HepG2 (cell line): ENCODE results near the gene CKS2. TPM values are rescaled to one million over a fixed set of nuclear protein-coding genes. Genes with fewer than 3 reads are reported as not detected.

Experiments
- BHLHE40 ChIP-seq: IDR thresholded peaks from 2 replicates; pipeline ENCODE4 v1.6.1; 2011; ENCODE audit warnings: low read length, improper control_type of control experiment
- CHD2 ChIP-seq: IDR thresholded peaks from 2 replicates; pipeline ENCODE4 v1.6.1; 2011; ENCODE audit warnings: low read depth, low read length, improper control_type of control experiment
- EP300 ChIP-seq, 3 experiments: sonication (generic) in 1 of 3; formaldehyde crosslinking in 1 of 3; IDR thresholded peaks; 2 replicates each; pipeline versions ENCODE4 v1.5.1 to v1.6.1; 2011 to 2020; ENCODE audit warnings: low read depth in 2 of 3, low read length in 2 of 3, borderline replicate concordance in 1 of 3, improper control_type of control experiment in 1 of 3, mild to moderate bottlenecking in 1 of 3, missing genetic modification reagents in 1 of 3, moderate library complexity in 1 of 3
- HCFC1 ChIP-seq: fragments of 150-350 bp; IDR thresholded peaks from 2 replicates; pipeline ENCODE4 v1.6.1; 2014; ENCODE audit warnings: low read depth, low read length
- HDAC2 ChIP-seq: sonication (generic); formaldehyde crosslinking; IDR thresholded peaks from 2 replicates; pipeline ENCODE4 v1.4.0; 2020; ENCODE audit warnings: missing genetic modification reagents
- HMG20B ChIP-seq: conservative IDR thresholded peaks from 2 replicates; pipeline ENCODE4 v1.6.1; 2016; ENCODE audit warnings: missing genetic modification reagents, missing compliant biosample characterization
- RAD51 ChIP-seq: fragments of 450-650 bp; IDR thresholded peaks from 2 replicates; pipeline ENCODE4 v1.6.1; 2016; ENCODE audit warnings: borderline replicate concordance
- RFX3 ChIP-seq: IDR thresholded peaks from 2 replicates; pipeline ENCODE4 v1.6.1; 2016; ENCODE audit warnings: missing biosample characterization, missing genetic modification reagents
- SP5 ChIP-seq: IDR thresholded peaks from 2 replicates; pipeline ENCODE4 v1.6.1; 2016; ENCODE audit warnings: low read depth, borderline replicate concordance
- STAT5B ChIP-seq: sonication (generic); formaldehyde crosslinking; IDR thresholded peaks from 2 replicates; pipeline ENCODE4 v1.4.0; 2020; ENCODE audit warnings: missing genetic modification reagents
- TCF7 ChIP-seq: sonication (generic); IDR thresholded peaks from 2 replicates; pipeline ENCODE4 v1.6.1; 2016; ENCODE audit warnings: antibody characterized with exemption, low read depth
- TRIM24 ChIP-seq: sonication (generic); formaldehyde crosslinking; IDR thresholded peaks from 2 replicates; pipeline ENCODE4 v1.8.0; 2022; ENCODE audit warnings: mild to moderate bottlenecking, missing genetic modification reagents
- ZFP37 ChIP-seq: sonication (generic); formaldehyde crosslinking; IDR thresholded peaks from 2 replicates; pipeline ENCODE4 v1.4.0; 2020; ENCODE audit warnings: missing genetic modification reagents, borderline replicate concordance
- ZFP82 ChIP-seq: sonication (generic); formaldehyde crosslinking; IDR thresholded peaks from 2 replicates; pipeline ENCODE4 v1.5.1; 2020; ENCODE audit warnings: mild to moderate bottlenecking, missing genetic modification reagents, borderline replicate concordance
- ZNF329 ChIP-seq: sonication (generic); formaldehyde crosslinking; IDR thresholded peaks from 2 replicates; pipeline ENCODE4 v1.9.0; 2021; ENCODE audit warnings: low read depth, mild to moderate bottlenecking, missing genetic modification reagents
- ZNF367 ChIP-seq: sonication (generic); formaldehyde crosslinking; IDR thresholded peaks from 2 replicates; pipeline ENCODE4 v1.4.0; 2020; ENCODE audit warnings: missing genetic modification reagents, borderline replicate concordance
- ZNF580 ChIP-seq: IDR thresholded peaks from 2 replicates; pipeline ENCODE4 v1.6.1; 2016; ENCODE audit warnings: low read depth, borderline replicate concordance
- ZNF747 ChIP-seq: sonication (generic); formaldehyde crosslinking; IDR thresholded peaks from 2 replicates; pipeline ENCODE4 v1.8.1; 2023; ENCODE audit warnings: missing genetic modification reagents, mild to moderate bottlenecking, borderline replicate concordance
- ZNF83 ChIP-seq: sonication (generic); formaldehyde crosslinking; IDR thresholded peaks from 2 replicates; pipeline ENCODE4 v1.4.0; 2020; ENCODE audit warnings: missing genetic modification reagents, mild to moderate bottlenecking, borderline replicate concordance
- ZNF841 ChIP-seq: sonication (generic); formaldehyde crosslinking; IDR thresholded peaks from 2 replicates; pipeline ENCODE4 v1.8.1; 2023; ENCODE audit warnings: missing genetic modification reagents, borderline replicate concordance
- ZZZ3 ChIP-seq: sonication (generic); formaldehyde crosslinking; IDR thresholded peaks from 2 replicates; pipeline ENCODE4 v1.4.0; 2020; ENCODE audit warnings: missing genetic modification reagents, mild to moderate bottlenecking, borderline replicate concordance
- polyA plus RNA-seq, 8 experiments: library from polyadenylated mRNA; depleted of rRNA in 3 of 8; stranded (reverse) in 7 of 8; unstranded in 1 of 8; fragments of >200 nt; fragmentation: Illumina TruSeq in 4 of 8; extraction: Trizol in 4 of 8; gene quantifications; 2 replicates each; pipeline versions ENCODE4 v1.2.1 to v1.2.3, GENCODE V29; 2011 to 2016; ENCODE audit warnings: low read depth in 4 of 8, missing spikeins in 1 of 8, mixed read lengths in 1 of 8; ENCODE audit not compliant: insufficient read depth in 1 of 8
- total RNA-seq, 5 experiments: library from RNA; depleted of rRNA; stranded (reverse); fragments of >200 nt; fragmentation: Illumina TruSeq; extraction: Trizol; gene quantifications; 2 replicates each; pipeline ENCODE4 v1.2.3, GENCODE V29; 2016; ENCODE audit warnings: low read depth in 1 of 5
- TF ChIP-seq, protein P1 (sequence below): sonication (generic); formaldehyde crosslinking; IDR thresholded peaks from 2 replicates; pipeline ENCODE4 v1.5.0; 2020; ENCODE audit warnings: mild to moderate bottlenecking, missing genetic modification reagents, borderline replicate concordance
- TF ChIP-seq, protein P2 (sequence below): sonication (generic); formaldehyde crosslinking; IDR thresholded peaks from 2 replicates; pipeline ENCODE4 v1.4.0; 2020; ENCODE audit warnings: mild to moderate bottlenecking, missing genetic modification reagents
- TF ChIP-seq, protein P3 (sequence below): IDR thresholded peaks from 2 replicates; pipeline ENCODE4 v1.6.1; 2016

CKS2 gene
- total and polyA plus RNA-seq, 2 of the 13 experiments (the other 11 are each of a cell fraction or from before 2014, with no cell fraction given): 251 to 317 TPM

GRCh38 chr9:89310475-89311345, at the start of gene CKS2 (continued):
- peak; percentile 41; the same call in 1 of the 2 replicates for TF ChIP-seq HCFC1
- no peak for TF ChIP-seq ZFP37 (CRISPR knock-in tag)
- no peak for TF ChIP-seq ZNF367 (CRISPR knock-in tag)
- TF ChIP-seq ZFP82 (CRISPR knock-in tag): no peak
- peak in 1 of 2 experiments; percentile 81; a peak in 3 of 4 replicates for TF ChIP-seq EP300 (IDR thresholded peaks at IDR 0.05; ENCODE audit: low read depth in 2 of 2, low read length in 2 of 2)
- 0 out of 2 replicates have a peak, but pooled peaks have one; percentile 6 for TF ChIP-seq EP300 (CRISPR knock-in tag; IDR thresholded peaks at IDR 0.05; ENCODE audit: borderline replicate concordance)
- TF ChIP-seq RFX3 (CRISPR knock-in tag): no peak
- TF ChIP-seq, protein P1, sequence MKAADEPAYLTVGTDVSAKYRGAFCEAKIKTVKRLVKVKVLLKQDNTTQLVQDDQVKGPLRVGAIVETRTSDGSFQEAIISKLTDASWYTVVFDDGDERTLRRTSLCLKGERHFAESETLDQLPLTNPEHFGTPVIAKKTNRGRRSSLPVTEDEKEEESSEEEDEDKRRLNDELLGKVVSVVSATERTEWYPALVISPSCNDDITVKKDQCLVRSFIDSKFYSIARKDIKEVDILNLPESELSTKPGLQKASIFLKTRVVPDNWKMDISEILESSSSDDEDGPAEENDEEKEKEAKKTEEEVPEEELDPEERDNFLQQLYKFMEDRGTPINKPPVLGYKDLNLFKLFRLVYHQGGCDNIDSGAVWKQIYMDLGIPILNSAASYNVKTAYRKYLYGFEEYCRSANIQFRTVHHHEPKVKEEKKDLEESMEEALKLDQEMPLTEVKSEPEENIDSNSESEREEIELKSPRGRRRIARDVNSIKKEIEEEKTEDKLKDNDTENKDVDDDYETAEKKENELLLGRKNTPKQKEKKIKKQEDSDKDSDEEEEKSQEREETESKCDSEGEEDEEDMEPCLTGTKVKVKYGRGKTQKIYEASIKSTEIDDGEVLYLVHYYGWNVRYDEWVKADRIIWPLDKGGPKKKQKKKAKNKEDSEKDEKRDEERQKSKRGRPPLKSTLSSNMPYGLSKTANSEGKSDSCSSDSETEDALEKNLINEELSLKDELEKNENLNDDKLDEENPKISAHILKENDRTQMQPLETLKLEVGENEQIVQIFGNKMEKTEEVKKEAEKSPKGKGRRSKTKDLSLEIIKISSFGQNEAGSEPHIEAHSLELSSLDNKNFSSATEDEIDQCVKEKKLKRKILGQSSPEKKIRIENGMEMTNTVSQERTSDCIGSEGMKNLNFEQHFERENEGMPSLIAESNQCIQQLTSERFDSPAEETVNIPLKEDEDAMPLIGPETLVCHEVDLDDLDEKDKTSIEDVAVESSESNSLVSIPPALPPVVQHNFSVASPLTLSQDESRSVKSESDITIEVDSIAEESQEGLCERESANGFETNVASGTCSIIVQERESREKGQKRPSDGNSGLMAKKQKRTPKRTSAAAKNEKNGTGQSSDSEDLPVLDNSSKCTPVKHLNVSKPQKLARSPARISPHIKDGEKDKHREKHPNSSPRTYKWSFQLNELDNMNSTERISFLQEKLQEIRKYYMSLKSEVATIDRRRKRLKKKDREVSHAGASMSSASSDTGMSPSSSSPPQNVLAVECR: peak; percentile 96
- TF ChIP-seq ZZZ3: no peak
- TF ChIP-seq, protein P2, sequence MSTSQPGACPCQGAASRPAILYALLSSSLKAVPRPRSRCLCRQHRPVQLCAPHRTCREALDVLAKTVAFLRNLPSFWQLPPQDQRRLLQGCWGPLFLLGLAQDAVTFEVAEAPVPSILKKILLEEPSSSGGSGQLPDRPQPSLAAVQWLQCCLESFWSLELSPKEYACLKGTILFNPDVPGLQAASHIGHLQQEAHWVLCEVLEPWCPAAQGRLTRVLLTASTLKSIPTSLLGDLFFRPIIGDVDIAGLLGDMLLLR (CRISPR knock-in tag): peak; percentile 56; the same call in 1 of the 2 replicates
- TF ChIP-seq ZNF747 (CRISPR knock-in tag): peak; percentile 57; the same call in 1 of the 2 replicates
- TF ChIP-seq ZNF580: no peak
- TF ChIP-seq ZNF841: no peak
- no peak for TF ChIP-seq ZNF83 (CRISPR knock-in tag)
- TF ChIP-seq CHD2: 0 out of 2 replicates have a peak, but pooled peaks have one; percentile 36
- no peak; the same call in 1 of the 2 replicates for TF ChIP-seq HMG20B (CRISPR knock-in tag)
- TF ChIP-seq RAD51: no peak
- no peak for TF ChIP-seq TCF7
- no peak for TF ChIP-seq TRIM24
- peak; percentile 33; the same call in 1 of the 2 replicates for TF ChIP-seq SP5
- no peak; the same call in 1 of the 2 replicates for TF ChIP-seq HDAC2 (CRISPR knock-in tag)
- no peak; the same call in 1 of the 2 replicates for TF ChIP-seq BHLHE40
- TF ChIP-seq STAT5B: no peak
- no peak for TF ChIP-seq ZNF329
- TF ChIP-seq, protein P3, sequence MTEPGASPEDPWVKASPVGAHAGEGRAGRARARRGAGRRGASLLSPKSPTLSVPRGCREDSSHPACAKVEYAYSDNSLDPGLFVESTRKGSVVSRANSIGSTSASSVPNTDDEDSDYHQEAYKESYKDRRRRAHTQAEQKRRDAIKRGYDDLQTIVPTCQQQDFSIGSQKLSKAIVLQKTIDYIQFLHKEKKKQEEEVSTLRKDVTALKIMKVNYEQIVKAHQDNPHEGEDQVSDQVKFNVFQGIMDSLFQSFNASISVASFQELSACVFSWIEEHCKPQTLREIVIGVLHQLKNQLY (CRISPR knock-in tag): 0 out of 2 replicates have a peak, but pooled peaks have one; percentile 10
